Thyroid gland (tissue), 4 donors: ENCODE data around the gene TCP1.

Experiments used
- CTCF ChIP-seq, 6 experiments: fragments of 200-600 bp in 3 of 6; fragments of 450-650 bp in 3 of 6; sonication (generic) in 3 of 6; IDR thresholded peaks; one replicate each; pipeline ENCODE4 v1.5.1; 2016 to 2019; ENCODE audit warnings: antibody characterized with exemption in 6 of 6, mild to moderate bottlenecking in 2 of 6, inconsistent platforms in 1 of 6, moderate library complexity in 1 of 6
- POLR2A ChIP-seq, 2 donors: fragments of 450-650 bp; IDR thresholded peaks; one replicate each; pipeline ENCODE4 v1.6.1; 2017; ENCODE audit warnings: antibody characterized with exemption in 2 of 2, mild to moderate bottlenecking in 2 of 2, moderate library complexity in 1 of 2

- TF ChIP-seq CTCF (IDR thresholded peaks at IDR 0.05) (no peak), POLR2A (IDR thresholded peaks at IDR 0.05) (peak in 1 of 2 donors; percentile 76)
Observed at GRCh38 chr6:159790149-159790955, 950 bp upstream of the TCP1 start, which contains the start of gene MRPL18.
